Caco-2 (cell line): ENCODE results near the gene EPOP. TPM values are rescaled to one million over a fixed set of nuclear protein-coding genes. Genes with fewer than 3 reads are reported as not detected.

Source experiments
- BruUV-seq: library from RNA; stranded (reverse); fragments of 400-500 nt; replicated peaks from 2 replicates; lab custom pipeline; 2021; lab: Mats Ljungman, UMichigan
- CTCF ChIA-PET: fragments of 300-600 bp; sonication (Branson Sonifier 250); formaldehyde crosslinking; loops from one replicate; lab custom pipeline; 2022; ENCODE audit warnings: antibody characterized with exemption; lab: Charles Lee
- POLR2A ChIA-PET: fragments of 300-600 bp; sonication (Branson Sonifier 250); formaldehyde crosslinking; loops from one replicate; lab custom pipeline; 2022; ENCODE audit warnings: antibody characterized with exemption; lab: Charles Lee
- DNase-seq, 2 experiments: peaks; one replicate each; pipeline versions ENCODE4 v3.0.0 to v3.0.0-alpha.2; 2020 to 2022
- H3K27me3 ChIP-seq: replicated peaks from 2 replicates; pipeline ENCODE4 v1.6.0; 2011; ENCODE audit warnings: low read length; ENCODE audit not compliant: control insufficient read depth, insufficient read depth
- H3K36me3 ChIP-seq: 2 replicates; pipeline ENCODE4 v1.5.1; 2011; ENCODE audit warnings: low read length; ENCODE audit not compliant: control insufficient read depth, insufficient read depth
- H3K4me1 ChIP-seq: fragments of 250-450 bp; sonication (Bioruptor Pico); 2 replicates; pipeline ENCODE4 v1.5.1; 2020; ENCODE audit warnings: mild to moderate bottlenecking
- H3K4me3 ChIP-seq: 2 replicates; pipeline ENCODE4 v1.5.1; 2011; ENCODE audit warnings: low read depth, mild to moderate bottlenecking, control low read depth, low read length
- H3K9me3 ChIP-seq: fragments of 250-450 bp; sonication (Bioruptor Pico); 2 replicates; pipeline ENCODE4 v1.5.1; 2020; ENCODE audit warnings: mild to moderate bottlenecking, moderate library complexity
- H3K27ac Mint-ChIP-seq: one replicate; pipeline ENCODE4 v1.8.0; 2022; ENCODE audit warnings: mixed read lengths; ENCODE audit not compliant: unreplicated experiment
- H3K27me3 Mint-ChIP-seq: one replicate; pipeline ENCODE4 v1.8.0; 2022; ENCODE audit warnings: mixed read lengths; ENCODE audit not compliant: insufficient read depth, unreplicated experiment
- H3K36me3 Mint-ChIP-seq: one replicate; pipeline ENCODE4 v1.8.0; 2022; ENCODE audit warnings: mild to moderate bottlenecking, mixed read lengths; ENCODE audit not compliant: insufficient read depth, unreplicated experiment
- H3K4me1 Mint-ChIP-seq: one replicate; pipeline ENCODE4 v1.8.0; 2022; ENCODE audit warnings: low read depth, mixed read lengths; ENCODE audit not compliant: unreplicated experiment
- H3K4me3 Mint-ChIP-seq: one replicate; pipeline ENCODE4 v1.8.0; 2022; ENCODE audit warnings: mild to moderate bottlenecking, moderate library complexity, mixed read lengths; ENCODE audit not compliant: unreplicated experiment
- H3K9me3 Mint-ChIP-seq: one replicate; pipeline ENCODE4 v1.8.0; 2022; ENCODE audit warnings: mixed read lengths; ENCODE audit not compliant: unreplicated experiment
- intact Hi-C: fragments of 100-400 bp; cut with micrococcal nuclease; formaldehyde crosslinking; loops from one replicate; pipeline ENCODE4 v1.10.0; 2022; ENCODE audit not compliant: unreplicated experiment
- total RNA-seq: library from RNA; stranded (reverse); gene quantifications from 2 replicates; pipeline ENCODE4 v1.2.3, GENCODE V29; 2022
- TF ChIP-seq, protein P1 (sequence below), 2 experiments: fragments of 200-600 bp in 1 of 2; IDR thresholded peaks; 1 replicate in 1 of 2; 2 replicates in 1 of 2; pipeline versions ENCODE4 v1.5.1 to v1.8.0; 2011 to 2022; ENCODE audit warnings: antibody characterized with exemption in 1 of 2, control low read depth in 1 of 2, inconsistent platforms in 1 of 2, low read depth in 1 of 2, low read length in 1 of 2, mild to moderate bottlenecking in 1 of 2, moderate library complexity in 1 of 2; ENCODE audit not compliant: insufficient read depth in 1 of 2, severe bottlenecking in 1 of 2, unreplicated experiment in 1 of 2

The EPOP gene
- total RNA-seq, 1 experiment from 2014 or later: 17.1 TPM

DNA sequence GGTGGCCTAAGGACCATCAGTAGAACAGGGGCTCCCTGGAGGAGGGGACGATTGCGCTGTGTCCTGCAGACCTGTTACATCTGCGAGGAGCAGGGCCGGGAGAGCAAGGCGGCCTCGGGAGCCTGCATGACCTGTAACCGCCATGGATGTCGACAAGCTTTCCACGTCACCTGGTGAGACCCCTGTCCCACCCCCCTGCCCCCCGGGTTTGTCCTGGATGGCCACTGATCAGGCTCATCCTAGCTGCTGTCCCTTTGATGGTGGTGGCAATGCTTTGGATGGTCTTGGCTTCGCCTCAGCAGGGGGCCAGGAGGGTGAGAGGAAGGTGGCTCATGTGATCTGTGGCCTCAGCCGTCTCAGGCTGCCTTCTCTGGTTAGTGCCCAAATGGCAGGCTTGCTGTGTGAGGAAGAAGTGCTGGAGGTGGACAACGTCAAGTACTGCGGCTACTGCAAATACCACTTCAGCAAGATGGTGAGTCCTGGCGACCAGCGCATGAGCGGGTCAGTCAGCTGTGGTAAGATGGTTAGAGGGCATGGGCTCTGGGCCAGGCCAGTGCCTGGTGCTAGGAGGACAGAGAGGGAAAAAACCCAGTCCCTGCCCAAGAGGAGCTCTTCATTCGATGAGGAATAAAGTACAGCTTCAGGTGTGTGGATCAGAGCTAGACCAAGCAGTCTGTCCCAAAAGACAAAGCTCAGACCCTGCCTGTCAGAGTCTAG, 34.5 kb upstream of the EPOP start:
- no TSS peak for BruUV-seq
- H3K27ac Mint-ChIP-seq: no peak overlapping the region
- Histone ChIP-seq H3K4me3 (no peak overlapping the region), H3K9me3 (no peaks in the 10 kb centered on the region), H3K4me1 (no peaks in the 10 kb centered on the region; the same call in 1 of the 2 replicates), H3K27me3 (no peaks in the 10 kb centered on the region), H3K36me3 (peaks cover 4% of the 10 kb centered on the region)
- H3K9me3 Mint-ChIP-seq: no peaks in the 10 kb centered on the region
- CTCF ChIA-PET: interaction anchor here (1.4 kb wide), 1 partner anchor 26 kb away, joined by 4 read pairs; no protein-coding TSS in a partner anchor
- TF ChIP-seq, protein P1, sequence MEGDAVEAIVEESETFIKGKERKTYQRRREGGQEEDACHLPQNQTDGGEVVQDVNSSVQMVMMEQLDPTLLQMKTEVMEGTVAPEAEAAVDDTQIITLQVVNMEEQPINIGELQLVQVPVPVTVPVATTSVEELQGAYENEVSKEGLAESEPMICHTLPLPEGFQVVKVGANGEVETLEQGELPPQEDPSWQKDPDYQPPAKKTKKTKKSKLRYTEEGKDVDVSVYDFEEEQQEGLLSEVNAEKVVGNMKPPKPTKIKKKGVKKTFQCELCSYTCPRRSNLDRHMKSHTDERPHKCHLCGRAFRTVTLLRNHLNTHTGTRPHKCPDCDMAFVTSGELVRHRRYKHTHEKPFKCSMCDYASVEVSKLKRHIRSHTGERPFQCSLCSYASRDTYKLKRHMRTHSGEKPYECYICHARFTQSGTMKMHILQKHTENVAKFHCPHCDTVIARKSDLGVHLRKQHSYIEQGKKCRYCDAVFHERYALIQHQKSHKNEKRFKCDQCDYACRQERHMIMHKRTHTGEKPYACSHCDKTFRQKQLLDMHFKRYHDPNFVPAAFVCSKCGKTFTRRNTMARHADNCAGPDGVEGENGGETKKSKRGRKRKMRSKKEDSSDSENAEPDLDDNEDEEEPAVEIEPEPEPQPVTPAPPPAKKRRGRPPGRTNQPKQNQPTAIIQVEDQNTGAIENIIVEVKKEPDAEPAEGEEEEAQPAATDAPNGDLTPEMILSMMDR (IDR thresholded peaks at IDR 0.05; ENCODE audit: insufficient read depth in 1 of 2, low read depth in 1 of 2, low read length in 1 of 2, severe bottlenecking in 1 of 2, unreplicated experiment in 1 of 2): no peak
- no peak for DNase-seq
- H3K36me3 Mint-ChIP-seq: peaks cover 30% of the 10 kb centered on the region
- H3K27me3 Mint-ChIP-seq: no peaks in the 10 kb centered on the region
- H3K4me1 Mint-ChIP-seq: peaks cover 27% of the 10 kb centered on the region
- intact Hi-C loops: loop anchor here (10.0 kb wide), 1 partner anchor 994 kb away; no protein-coding TSS in a partner anchor
- POLR2A ChIA-PET: interaction anchor here (0.5 kb wide), 1 partner anchor 1099 kb away, joined by 6 read pairs; no protein-coding TSS in a partner anchor
- no peak overlapping the region for H3K4me3 Mint-ChIP-seq

DNA sequence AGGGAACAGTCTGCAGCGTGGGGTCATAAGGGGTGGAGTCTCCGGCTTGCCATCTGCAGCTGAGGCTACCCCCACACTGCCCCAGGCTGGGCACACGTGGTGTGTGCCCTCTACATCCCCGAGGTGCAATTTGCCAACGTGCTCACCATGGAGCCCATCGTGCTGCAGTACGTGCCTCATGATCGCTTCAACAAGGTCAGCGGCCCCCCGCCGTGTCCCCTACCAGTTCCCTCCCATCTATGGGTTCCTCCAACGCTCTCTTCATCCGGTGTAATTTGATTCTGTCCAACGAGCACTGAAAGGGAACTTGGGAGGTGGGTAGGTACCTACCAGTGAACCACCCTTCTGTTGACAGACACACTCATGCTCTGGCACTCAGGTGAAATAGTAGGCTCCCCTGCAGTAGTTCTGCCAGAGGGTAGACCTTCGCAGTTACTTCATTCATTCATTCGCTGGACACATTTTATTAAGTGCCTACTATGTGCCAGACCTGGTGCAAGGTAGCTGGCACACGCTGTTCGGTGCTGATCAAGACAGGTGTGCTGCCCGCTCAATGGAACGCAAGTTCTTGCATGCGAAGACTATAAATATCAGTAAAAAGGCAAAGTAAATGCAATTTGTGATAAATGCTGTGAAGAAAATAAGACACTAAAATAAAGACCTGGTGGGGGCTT, 33.1 kb upstream of the EPOP start:
- POLR2A ChIA-PET: no interaction called here
- no peaks in the 10 kb centered on the region for H3K27me3 Mint-ChIP-seq
- peaks cover 27% of the 10 kb centered on the region for H3K4me1 Mint-ChIP-seq
- TF ChIP-seq, protein P1 (IDR thresholded peaks at IDR 0.05; ENCODE audit: insufficient read depth in 1 of 2, low read depth in 1 of 2, low read length in 1 of 2, severe bottlenecking in 1 of 2, unreplicated experiment in 1 of 2): no peak
- Histone ChIP-seq H3K4me1 (peaks cover 8% of the 10 kb centered on the region; the same call in 1 of the 2 replicates), H3K27me3 (no peaks in the 10 kb centered on the region), H3K36me3 (peaks cover 2% of the 10 kb centered on the region), H3K4me3 (no peak overlapping the region), H3K9me3 (no peaks in the 10 kb centered on the region)
- intact Hi-C loops: loop anchor here (10.0 kb wide), 1 partner anchor 993 kb away; no protein-coding TSS in a partner anchor
- H3K4me3 Mint-ChIP-seq: no peak overlapping the region
- no TSS peak for BruUV-seq
- CTCF ChIA-PET: no interaction called here
- no peak overlapping the region for H3K27ac Mint-ChIP-seq
- H3K9me3 Mint-ChIP-seq: no peaks in the 10 kb centered on the region
- H3K36me3 Mint-ChIP-seq: peaks cover 39% of the 10 kb centered on the region
- no peak for DNase-seq

GRCh38 chr17:38706505-38707216, 31.9 kb upstream of the EPOP start:
- Mint-ChIP-seq H3K36me3 (peaks cover 31% of the 10 kb centered on the region), H3K9me3 (no peaks in the 10 kb centered on the region), H3K27ac (peak overlapping the region; percentile 74), H3K4me1 (peaks cover 28% of the 10 kb centered on the region), H3K4me3 (peak overlapping the region; percentile 95), H3K27me3 (no peaks in the 10 kb centered on the region)
- peaks cover 12% of the 10 kb centered on the region for H3K4me1 ChIP-seq
- intact Hi-C loops: loop anchor here (10.0 kb wide), 1 partner anchor 992 kb away; no protein-coding TSS in a partner anchor
- no TSS peak for BruUV-seq
- peaks cover 2% of the 10 kb centered on the region for H3K36me3 ChIP-seq
- no peak for DNase-seq
- peak overlapping the region; percentile 71 for H3K4me3 ChIP-seq
- TF ChIP-seq, protein P1 (IDR thresholded peaks at IDR 0.05; ENCODE audit: insufficient read depth in 1 of 2, low read depth in 1 of 2, low read length in 1 of 2, severe bottlenecking in 1 of 2, unreplicated experiment in 1 of 2): no peak
- CTCF ChIA-PET: interaction anchor here (0.6 to 1.3 kb wide), 3 partner anchors 43 to 294 kb away, joined by 3 to 5 read pairs (median 3); no protein-coding TSS in a partner anchor
- H3K9me3 ChIP-seq: no peaks in the 10 kb centered on the region
- H3K27me3 ChIP-seq: no peaks in the 10 kb centered on the region
- POLR2A ChIA-PET: interaction anchor here (0.5 kb wide), 1 partner anchor 28 kb away, joined by 3 read pairs; no protein-coding TSS in a partner anchor
